Panc1 (cell line): ENCODE measurements around the gene ZNF484. TPM values are rescaled to one million over a fixed set of nuclear protein-coding genes. Genes with fewer than 3 reads are reported as not detected.

Source experiments
- ATAC-seq: fragments of 200-7000 bp; cut with Tn5 transposase; 2 replicates; pipeline ENCODE4 v1.9.1; 2020; ENCODE audit warnings: mild to moderate bottlenecking, moderate library complexity
- BruUV-seq: library from RNA; stranded (reverse); fragments of 400-500 nt; replicated peaks from 2 replicates; lab custom pipeline; 2021; lab: Mats Ljungman, UMichigan
- CTCF ChIA-PET: fragments of 300-600 bp; sonication (Branson Sonifier 250); formaldehyde crosslinking; loops from one replicate; lab custom pipeline; 2022; ENCODE audit warnings: antibody characterized with exemption; lab: Charles Lee
- POLR2A ChIA-PET: fragments of 300-600 bp; sonication (Branson Sonifier 250); formaldehyde crosslinking; loops from one replicate; lab custom pipeline; 2022; ENCODE audit warnings: antibody characterized with exemption; lab: Charles Lee
- DNase-seq: peaks from one replicate; pipeline ENCODE4 v3.0.0-alpha.2; 2010; ENCODE audit warnings: low read depth, low spot score
- H3K27ac ChIP-seq: 2 replicates; pipeline ENCODE4 v1.5.1; 2011; ENCODE audit warnings: mild to moderate bottlenecking, low read length, inconsistent platforms
- H3K27me3 ChIP-seq: fragments of 200-500 bp; sonication (Bioruptor generic); 2 replicates; pipeline ENCODE4 v1.6.0; 2014; ENCODE audit warnings: low read length, inconsistent platforms; ENCODE audit not compliant: control insufficient read depth, insufficient read depth
- H3K36me3 ChIP-seq: fragments of 200-500 bp; sonication (Bioruptor generic); 2 replicates; pipeline ENCODE4 v1.5.1; 2014; ENCODE audit warnings: inconsistent platforms, mild to moderate bottlenecking, low read length, moderate library complexity; ENCODE audit not compliant: control insufficient read depth, insufficient read depth
- H3K4me1 ChIP-seq: 2 replicates; pipeline ENCODE4 v1.5.1; 2011; ENCODE audit warnings: inconsistent platforms, mild to moderate bottlenecking, low read length, moderate library complexity; ENCODE audit not compliant: control insufficient read depth, insufficient read depth
- H3K4me3 ChIP-seq, 2 experiments: 2 replicates each; pipeline ENCODE4 v1.5.1; 2011 to 2012; ENCODE audit warnings: low read depth in 2 of 2, low read length in 2 of 2, mild to moderate bottlenecking in 2 of 2, inconsistent platforms in 1 of 2, moderate library complexity in 1 of 2
- H3K9me3 ChIP-seq: fragments of 200-500 bp; sonication (Bioruptor generic); 2 replicates; pipeline ENCODE4 v1.5.1; 2014; ENCODE audit warnings: low read depth, mild to moderate bottlenecking, inconsistent platforms, low read length, moderate library complexity; ENCODE audit not compliant: control insufficient read depth, insufficient read depth
- POLR2AphosphoS5 ChIP-seq: IDR thresholded peaks from 2 replicates; pipeline ENCODE4 v1.6.1; 2012; ENCODE audit warnings: mild to moderate bottlenecking, low read depth, low read length, moderate library complexity
- SIN3A ChIP-seq: IDR thresholded peaks from 2 replicates; pipeline ENCODE4 v1.6.1; 2012; ENCODE audit warnings: low read depth, mild to moderate bottlenecking, low read length, moderate library complexity, borderline replicate concordance; ENCODE audit not compliant: insufficient read depth
- TCF7L2 ChIP-seq: IDR thresholded peaks from 2 replicates; pipeline ENCODE4 v1.6.1; 2011; ENCODE audit warnings: mild to moderate bottlenecking, low read depth, low read length, inconsistent platforms
- in situ Hi-C: cut with HindIII; loops from 2 replicates; pipeline ENCODE4 v1.10.0; 2016; ENCODE audit warnings: low sequenced_read_pairs, low pct_unique_long_range_greater_than_20kb
- intact Hi-C: fragments of 100-400 bp; cut with micrococcal nuclease; formaldehyde crosslinking; loops from one replicate; pipeline ENCODE4 v1.10.0; 2022; ENCODE audit not compliant: unreplicated experiment
- total RNA-seq: library from RNA; stranded (reverse); gene quantifications from one replicate; pipeline ENCODE4 v1.2.1, GENCODE V29; 2021; ENCODE audit not compliant: unreplicated experiment
- TF ChIP-seq, protein P1 (sequence below), 2 experiments: IDR thresholded peaks; 2 replicates each; pipeline ENCODE4 v1.6.1; 2011 to 2012; ENCODE audit warnings: low read depth in 2 of 2, control low read depth in 1 of 2, low read length in 1 of 2, mild to moderate bottlenecking in 1 of 2, moderate library complexity in 1 of 2; ENCODE audit not compliant: insufficient read depth in 1 of 2
- TF ChIP-seq, protein P2 (sequence below): fragments of 450-650 bp; IDR thresholded peaks from 2 replicates; pipeline ENCODE4 v1.5.1; 2017; ENCODE audit warnings: mild to moderate bottlenecking

ZNF484 gene
- total RNA-seq, 1 experiment from 2014 or later: 5.4 TPM

DNA sequence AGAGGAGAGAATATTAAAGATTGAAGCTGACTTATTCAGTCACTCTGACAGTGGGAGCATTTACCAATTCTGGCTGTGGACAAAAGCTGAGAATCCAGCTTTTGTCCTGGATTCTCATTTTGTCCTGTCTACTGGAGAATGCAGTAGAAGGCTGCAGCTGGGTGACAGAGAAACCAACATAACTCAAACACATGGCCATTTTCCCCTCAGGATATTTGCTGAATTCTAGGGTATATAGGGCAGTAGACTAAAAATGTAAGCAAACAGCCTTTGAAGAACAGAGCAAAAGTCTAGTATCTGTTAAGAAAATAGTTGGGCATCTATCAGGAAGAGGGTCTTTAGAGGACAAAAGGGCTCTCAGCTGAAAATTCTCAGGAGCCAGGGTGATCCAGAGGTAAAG is 20.6 kb downstream of the ZNF484 start:
- Histone ChIP-seq H3K9me3 (peaks cover 24% of the 10 kb centered on the region; the same call in 1 of the 2 replicates), H3K36me3 (peaks cover 2% of the 10 kb centered on the region; the same call in 1 of the 2 replicates), H3K4me3 (no peak overlapping the region), H3K27me3 (no peaks in the 10 kb centered on the region), H3K4me1 (no peaks in the 10 kb centered on the region), H3K27ac (no peak overlapping the region)
- in situ Hi-C loops: no loop called here
- CTCF ChIA-PET: no interaction called here
- POLR2A ChIA-PET: no interaction called here
- BruUV-seq: no TSS peak
- ATAC-seq (no peak), DNase-seq (no peak)
- intact Hi-C loops: no loop called here
- TF ChIP-seq, protein P1, sequence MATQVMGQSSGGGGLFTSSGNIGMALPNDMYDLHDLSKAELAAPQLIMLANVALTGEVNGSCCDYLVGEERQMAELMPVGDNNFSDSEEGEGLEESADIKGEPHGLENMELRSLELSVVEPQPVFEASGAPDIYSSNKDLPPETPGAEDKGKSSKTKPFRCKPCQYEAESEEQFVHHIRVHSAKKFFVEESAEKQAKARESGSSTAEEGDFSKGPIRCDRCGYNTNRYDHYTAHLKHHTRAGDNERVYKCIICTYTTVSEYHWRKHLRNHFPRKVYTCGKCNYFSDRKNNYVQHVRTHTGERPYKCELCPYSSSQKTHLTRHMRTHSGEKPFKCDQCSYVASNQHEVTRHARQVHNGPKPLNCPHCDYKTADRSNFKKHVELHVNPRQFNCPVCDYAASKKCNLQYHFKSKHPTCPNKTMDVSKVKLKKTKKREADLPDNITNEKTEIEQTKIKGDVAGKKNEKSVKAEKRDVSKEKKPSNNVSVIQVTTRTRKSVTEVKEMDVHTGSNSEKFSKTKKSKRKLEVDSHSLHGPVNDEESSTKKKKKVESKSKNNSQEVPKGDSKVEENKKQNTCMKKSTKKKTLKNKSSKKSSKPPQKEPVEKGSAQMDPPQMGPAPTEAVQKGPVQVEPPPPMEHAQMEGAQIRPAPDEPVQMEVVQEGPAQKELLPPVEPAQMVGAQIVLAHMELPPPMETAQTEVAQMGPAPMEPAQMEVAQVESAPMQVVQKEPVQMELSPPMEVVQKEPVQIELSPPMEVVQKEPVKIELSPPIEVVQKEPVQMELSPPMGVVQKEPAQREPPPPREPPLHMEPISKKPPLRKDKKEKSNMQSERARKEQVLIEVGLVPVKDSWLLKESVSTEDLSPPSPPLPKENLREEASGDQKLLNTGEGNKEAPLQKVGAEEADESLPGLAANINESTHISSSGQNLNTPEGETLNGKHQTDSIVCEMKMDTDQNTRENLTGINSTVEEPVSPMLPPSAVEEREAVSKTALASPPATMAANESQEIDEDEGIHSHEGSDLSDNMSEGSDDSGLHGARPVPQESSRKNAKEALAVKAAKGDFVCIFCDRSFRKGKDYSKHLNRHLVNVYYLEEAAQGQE (IDR thresholded peaks at IDR 0.05; ENCODE audit: insufficient read depth in 1 of 2, low read depth in 2 of 2, low read length in 1 of 2): no peak
- TF ChIP-seq TCF7L2: no peak
- TF ChIP-seq POLR2AphosphoS5: no peak
- TF ChIP-seq SIN3A: no peak
- TF ChIP-seq, protein P2, sequence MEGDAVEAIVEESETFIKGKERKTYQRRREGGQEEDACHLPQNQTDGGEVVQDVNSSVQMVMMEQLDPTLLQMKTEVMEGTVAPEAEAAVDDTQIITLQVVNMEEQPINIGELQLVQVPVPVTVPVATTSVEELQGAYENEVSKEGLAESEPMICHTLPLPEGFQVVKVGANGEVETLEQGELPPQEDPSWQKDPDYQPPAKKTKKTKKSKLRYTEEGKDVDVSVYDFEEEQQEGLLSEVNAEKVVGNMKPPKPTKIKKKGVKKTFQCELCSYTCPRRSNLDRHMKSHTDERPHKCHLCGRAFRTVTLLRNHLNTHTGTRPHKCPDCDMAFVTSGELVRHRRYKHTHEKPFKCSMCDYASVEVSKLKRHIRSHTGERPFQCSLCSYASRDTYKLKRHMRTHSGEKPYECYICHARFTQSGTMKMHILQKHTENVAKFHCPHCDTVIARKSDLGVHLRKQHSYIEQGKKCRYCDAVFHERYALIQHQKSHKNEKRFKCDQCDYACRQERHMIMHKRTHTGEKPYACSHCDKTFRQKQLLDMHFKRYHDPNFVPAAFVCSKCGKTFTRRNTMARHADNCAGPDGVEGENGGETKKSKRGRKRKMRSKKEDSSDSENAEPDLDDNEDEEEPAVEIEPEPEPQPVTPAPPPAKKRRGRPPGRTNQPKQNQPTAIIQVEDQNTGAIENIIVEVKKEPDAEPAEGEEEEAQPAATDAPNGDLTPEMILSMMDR: no peak

DNA sequence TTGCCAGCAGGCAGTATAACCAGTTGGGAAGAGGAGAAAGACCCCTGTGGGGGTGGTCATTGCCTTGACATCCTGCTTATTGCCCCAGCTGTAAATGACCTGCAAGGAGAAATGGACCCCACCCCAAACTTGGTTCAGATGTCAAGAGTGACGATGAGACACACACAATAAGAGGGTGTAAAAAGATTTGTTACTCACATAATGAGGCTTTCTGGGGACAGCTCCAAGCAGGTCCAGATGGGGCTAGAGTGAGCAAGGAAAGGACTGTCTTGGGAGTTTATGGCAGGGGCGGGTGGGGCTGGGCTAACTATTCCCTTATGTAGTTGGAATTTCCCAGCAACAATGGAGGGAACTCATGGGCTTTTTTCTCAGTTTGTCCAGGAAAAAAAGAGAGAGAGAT is 24.1 kb downstream of the ZNF484 start:
- POLR2A ChIA-PET: no interaction called here

More for the DNA sequence above, 24.1 kb downstream of the ZNF484 start:
- Histone ChIP-seq H3K36me3 (peaks cover 2% of the 10 kb centered on the region; the same call in 1 of the 2 replicates), H3K27me3 (no peaks in the 10 kb centered on the region), H3K27ac (no peak overlapping the region), H3K9me3 (peaks cover 27% of the 10 kb centered on the region; the same call in 1 of the 2 replicates), H3K4me1 (no peaks in the 10 kb centered on the region), H3K4me3 (no peak overlapping the region)
- ATAC-seq (no peak), DNase-seq (no peak)
- TF ChIP-seq POLR2AphosphoS5 (no peak), TCF7L2 (no peak), SIN3A (no peak)
- TF ChIP-seq, protein P2: no peak
- TF ChIP-seq, protein P1 (IDR thresholded peaks at IDR 0.05; ENCODE audit: insufficient read depth in 1 of 2, low read depth in 2 of 2, low read length in 1 of 2): no peak
- CTCF ChIA-PET: no interaction called here
- no TSS peak for BruUV-seq
- in situ Hi-C loops: no loop called here
- intact Hi-C loops: no loop called here
